Motor neuron (in vitro differentiated cells): ENCODE data around the gene DCAF17. TPM values are rescaled to one million over a fixed set of nuclear protein-coding genes. Genes with fewer than 3 reads are reported as not detected.

Source experiments
- ATAC-seq, 8 experiments: fragments of 200-7000 bp; cut with Tn5 transposase; replicated peaks in 6 of 8; 2 replicates each; pipeline ENCODE4 v1.8.0; 2021; ENCODE audit warnings: mild to moderate bottlenecking in 8 of 8, moderate library complexity in 8 of 8
- H3K27ac ChIP-seq, 2 donors: fragments of 250-450 bp; sonication (Bioruptor Pico); 2 replicates each; pipeline ENCODE4 v1.9.0; 2021; ENCODE audit warnings: antibody characterized with exemption in 2 of 2, mild to moderate bottlenecking in 2 of 2, moderate library complexity in 1 of 2
- H3K4me1 ChIP-seq, 2 donors: fragments of 250-450 bp; sonication (Bioruptor Pico); replicated peaks in 1 of 2; 2 replicates each; pipeline ENCODE4 v1.6.1; 2021; ENCODE audit warnings: antibody characterized with exemption in 2 of 2, mild to moderate bottlenecking in 2 of 2, moderate library complexity in 1 of 2
- H3K4me3 ChIP-seq, 5 donors: fragments of 250-450 bp; sonication (Bioruptor Pico); 2 replicates each; pipeline ENCODE4 v1.9.0; 2021; ENCODE audit warnings: antibody characterized with exemption in 5 of 5, mild to moderate bottlenecking in 5 of 5, moderate library complexity in 4 of 5
- WGBS, 10 experiments: fragments of 450-650 bp; shearing (Covaris generic); methylation state at CpG; one replicate each; pipeline ENCODE4 v1.0.0; 2022; 5-methylcytosine and 5-hydroxymethylcytosine counted together
- in situ Hi-C, 9 experiments: fragments of 400-800 bp; cut with MboI; loops; one replicate each; pipeline ENCODE4 v1.15.0; 2021; ENCODE audit warnings: low sequenced_read_pairs in 9 of 9, low pct_unique_long_range_greater_than_20kb in 2 of 9; ENCODE audit not compliant: unreplicated experiment in 9 of 9
- total RNA-seq, 8 experiments: library from RNA; unstranded; fragments of 300-600 nt; gene quantifications; 2 replicates each; pipeline versions ENCODE4 v1.2.3 to v1.2.4, GENCODE V29; 2022

Gene DCAF17
- 10 to 100 TPM; 12.7 to 26.5 (median 18.3) TPM for total RNA-seq

GRCh38 chr2:171434013-171434989, at the start of gene DCAF17:
Gene DCAF17 (plus strand): TSS chr2:171434226. CDS start chr2:171434578, 352 bp downstream.
- Histone ChIP-seq H3K4me3 (peak within 1 kb of the TSS; percentile 64 to 94 (median 69)), H3K4me1 (peaks cover 7 to 12% of the 10 kb centered on the region in 2 donors), H3K27ac (peak within 1 kb of the TSS; percentile 76 to 87)
- 0 to 17% (median 1%) methylated on average over 1 to 25 of the region's 92 CpGs; no CpG with 5 or more reads in 3 of the 10 experiments for WGBS, 10 experiments
- ATAC-seq: peak; percentile 86 to 97 (median 94)
- in situ Hi-C loops: loop anchor here in 1 of 9 experiments (25.0 kb wide), 1 partner anchor 472 kb away; no protein-coding TSS in a partner anchor

GRCh38 chr2:171386627-171387026, 47.4 kb upstream of the DCAF17 start:
- no peaks in the 10 kb centered on the region for H3K4me1 ChIP-seq
- ATAC-seq: no peak
- in situ Hi-C loops: no loop called here
- WGBS, 10 experiments: 80 to 98% (median 89%) methylated on average over 2 to 6 of the region's 10 CpGs; no CpG with 5 or more reads in 6 of the 10 experiments
- no peak overlapping the region for H3K4me3 ChIP-seq
- H3K27ac ChIP-seq: no peak overlapping the region

GRCh38 chr2:171387052-171387451, 47.0 kb upstream of the DCAF17 start:
- H3K4me1 ChIP-seq: no peaks in the 10 kb centered on the region
- no peak for ATAC-seq
- in situ Hi-C loops: no loop called here
- H3K4me3 ChIP-seq: no peak overlapping the region
- no peak overlapping the region for H3K27ac ChIP-seq
- WGBS, 10 experiments: 45 to 100% (median 90%) methylated on average over 1 to 5 of the region's 7 CpGs; no CpG with 5 or more reads in 3 of the 10 experiments

GRCh38 chr2:171389325-171389724, 44.7 kb upstream of the DCAF17 start:
- no peaks in the 10 kb centered on the region for H3K4me1 ChIP-seq

GRCh38 chr2:171389780-171390179, 44.2 kb upstream of the DCAF17 start:
- ATAC-seq: no peak
- H3K4me3 ChIP-seq: no peak overlapping the region
- WGBS, 10 experiments: 100% methylated on average over 1 of the region's 1 CpG; no CpG with 5 or more reads in 2 of the 10 experiments
- H3K4me1 ChIP-seq: no peaks in the 10 kb centered on the region
- no peak overlapping the region for H3K27ac ChIP-seq
- in situ Hi-C loops: no loop called here

More at GRCh38 chr2:171389325-171389724, 44.7 kb upstream of the DCAF17 start:
- H3K4me3 ChIP-seq: no peak overlapping the region
- WGBS, 10 experiments: 63 to 100% (median 100%) methylated on average over 1 of the region's 1 CpG; no CpG with 5 or more reads in 5 of the 10 experiments
- H3K27ac ChIP-seq: no peak overlapping the region
- in situ Hi-C loops: no loop called here
- ATAC-seq: no peak

GRCh38 chr2:171390941-171391516, 43.0 kb upstream of the DCAF17 start:
- Histone ChIP-seq H3K4me1 (no peaks in the 10 kb centered on the region), H3K4me3 (no peak overlapping the region), H3K27ac (no peak overlapping the region)
- ATAC-seq: peak in 5 of 8 experiments; percentile 20 to 78 (median 36)
- in situ Hi-C loops: no loop called here
- 67 to 100% (median 100%) methylated on average over 1 of the region's 1 CpG; no CpG with 5 or more reads in 2 of the 10 experiments for WGBS, 10 experiments

- no peaks in the 10 kb centered on the region for H3K4me1 ChIP-seq
- in situ Hi-C loops: no loop called here
- no peak overlapping the region for H3K4me3 ChIP-seq
- peak in 2 of 8 experiments; percentile 28 to 84 for ATAC-seq
- no peak overlapping the region for H3K27ac ChIP-seq
- WGBS, 10 experiments: 60 to 100% (median 90%) methylated on average over 1 to 2 of the region's 2 CpGs; no CpG with 5 or more reads in 2 of the 10 experiments
These were observed 42.5 kb upstream of the DCAF17 start for GRCh38 chr2:171391532-171391931.

GRCh38 chr2:171393487-171393886, 40.5 kb upstream of the DCAF17 start:
- Histone ChIP-seq H3K27ac (no peak overlapping the region), H3K4me1 (no peaks in the 10 kb centered on the region), H3K4me3 (no peak overlapping the region)
- WGBS, 10 experiments: 100% methylated on average over 1 of the region's 1 CpG; no CpG with 5 or more reads in 4 of the 10 experiments
- in situ Hi-C loops: no loop called here
- no peak for ATAC-seq

GRCh38 chr2:171394164-171394740, 39.8 kb upstream of the DCAF17 start:
- Histone ChIP-seq H3K27ac (no peak overlapping the region), H3K4me1 (no peaks in the 10 kb centered on the region), H3K4me3 (no peak overlapping the region)
- WGBS, 10 experiments: 80 to 100% (median 95%) methylated on average over 1 of the region's 1 CpG; no CpG with 5 or more reads in 1 of the 10 experiments
- no peak for ATAC-seq
- in situ Hi-C loops: no loop called here

- no peak for ATAC-seq
- in situ Hi-C loops: no loop called here
- H3K27ac ChIP-seq: no peak overlapping the region
These were observed 34.7 kb upstream of the DCAF17 start for GRCh38 chr2:171399292-171399691.

GRCh38 chr2:171400395-171400794, 33.6 kb upstream of the DCAF17 start:
- Histone ChIP-seq H3K4me3 (no peak overlapping the region), H3K27ac (no peak overlapping the region), H3K4me1 (no peaks in the 10 kb centered on the region)
- WGBS, 10 experiments: 87 to 100% (median 97%) methylated on average over 1 to 3 of the region's 3 CpGs; no CpG with 5 or more reads in 6 of the 10 experiments
- in situ Hi-C loops: loop anchor here in 5 of 9 experiments (25.0 kb wide), 2 partner anchors 413 to 438 kb away; no protein-coding TSS in a partner anchor
- ATAC-seq: no peak

More at GRCh38 chr2:171399292-171399691, 34.7 kb upstream of the DCAF17 start:
- H3K4me3 ChIP-seq: no peak overlapping the region
- no peaks in the 10 kb centered on the region for H3K4me1 ChIP-seq

- in situ Hi-C loops: loop anchor here in 5 of 9 experiments (25.0 kb wide), 2 partner anchors 415 to 440 kb away; no protein-coding TSS in a partner anchor
- no peak for ATAC-seq
- Histone ChIP-seq H3K27ac (no peak overlapping the region), H3K4me1 (no peaks in the 10 kb centered on the region), H3K4me3 (no peak overlapping the region)
- 83 to 100% (median 100%) methylated on average over 1 of the region's 1 CpG; no CpG with 5 or more reads in 2 of the 10 experiments for WGBS, 10 experiments
These were observed 32.1 kb upstream of the DCAF17 start for GRCh38 chr2:171401947-171402346.
